HepG2 (cell line): Measurements from ENCODE around the gene MAP2K5. TPM values are rescaled to one million over a fixed set of nuclear protein-coding genes. Genes with fewer than 3 reads are reported as not detected.

Experiments used
- ATAC-seq: fragments of 200-7000 bp; cut with Tn5 transposase; 3 replicates; pipeline ENCODE4 v1.9.1; 2020; ENCODE audit warnings: mild to moderate bottlenecking, moderate library complexity
- BruUV-seq: library from RNA; stranded (reverse); fragments of 400-500 nt; replicated peaks from 2 replicates; lab custom pipeline; 2021; lab: Mats Ljungman, UMichigan
- CTCF ChIA-PET: fragments of 300-600 bp; formaldehyde crosslinking; extraction: SDS; loops from one replicate; lab custom pipeline; 2021; ENCODE audit warnings: low total read pairs, inconsistent platforms, low intra/inter-chr PET ratio; lab: Yijun Ruan, JAX
- POLR2A ChIA-PET: fragments of 350-600 bp; sonication (Branson Sonifier 250); formaldehyde crosslinking; loops from one replicate; lab custom pipeline; 2020; ENCODE audit warnings: antibody characterized with exemption, inconsistent platforms; lab: Yijun Ruan, JAX
- DNase-seq: peaks from one replicate; pipeline ENCODE4 v3.0.0-alpha.2; 2015; ENCODE audit warnings: low spot score
- FAIRE-seq: peaks from 3 replicates; lab custom pipeline; 2011; peaks lifted over from hg19 to GRCh38; lab: Jason Lieb, UNC
- H2AFZ ChIP-seq: one replicate; pipeline ENCODE4 v1.6.1; 2011; ENCODE audit warnings: low read length, inconsistent platforms
- H3K27ac ChIP-seq: fragments of 300-600 bp; 3 replicates; pipeline ENCODE4 v1.8.0; 2011; ENCODE audit warnings: mixed run types, mild to moderate bottlenecking, mixed read lengths, low read length, inconsistent platforms; ENCODE audit not compliant: insufficient read depth; ENCODE audit errors: extremely low read length
- H3K27me3 ChIP-seq, 2 experiments: fragments of 200-600 bp in 1 of 2; 2 replicates in 1 of 2; 3 replicates in 1 of 2; pipeline versions ENCODE4 v1.6.0 to v1.8.0; 2011; ENCODE audit warnings: low read length in 2 of 2, mild to moderate bottlenecking in 2 of 2, moderate library complexity in 2 of 2, inconsistent platforms in 1 of 2; ENCODE audit not compliant: insufficient read depth in 2 of 2, control insufficient read depth in 1 of 2
- H3K36me3 ChIP-seq, 2 experiments: fragments of 200-600 bp in 1 of 2; replicated peaks in 1 of 2; 2 replicates in 1 of 2; 3 replicates in 1 of 2; pipeline versions ENCODE4 v1.5.1 to v1.8.0; 2011; ENCODE audit warnings: low read length in 2 of 2, inconsistent platforms in 1 of 2; ENCODE audit not compliant: insufficient read depth in 2 of 2, control insufficient read depth in 1 of 2
- H3K4me1 ChIP-seq: 2 replicates; pipeline ENCODE4 v1.5.1; 2012; ENCODE audit warnings: low read length, inconsistent platforms; ENCODE audit not compliant: insufficient read depth
- H3K4me2 ChIP-seq: 2 replicates; pipeline ENCODE4 v1.6.0; 2011; ENCODE audit warnings: low read depth, low read length, inconsistent platforms
- H3K4me3 ChIP-seq, 3 experiments: fragments of 200-600 bp in 1 of 3; sonication (generic), shearing (Covaris generic) in 1 of 3; replicated peaks in 1 of 3; 2 replicates each; pipeline ENCODE4 v1.5.1; 2011 to 2016; ENCODE audit warnings: low read length in 3 of 3, inconsistent platforms in 2 of 3, low read depth in 2 of 3, mild to moderate bottlenecking in 2 of 3, control low read depth in 1 of 3, mixed read lengths in 1 of 3; ENCODE audit not compliant: insufficient read depth in 1 of 3
- H3K79me2 ChIP-seq: one replicate; pipeline ENCODE4 v1.6.1; 2011; ENCODE audit warnings: low read length, inconsistent platforms; ENCODE audit not compliant: insufficient read depth
- H3K9ac ChIP-seq: 2 replicates; pipeline ENCODE4 v1.6.0; 2011; ENCODE audit warnings: mild to moderate bottlenecking, low read depth, low read length, inconsistent platforms; ENCODE audit not compliant: insufficient read depth
- H3K9me3 ChIP-seq: 2 replicates; pipeline ENCODE4 v1.5.1; 2012; ENCODE audit warnings: mild to moderate bottlenecking, low read length
- H4K20me1 ChIP-seq: 2 replicates; pipeline ENCODE4 v1.6.0; 2011; ENCODE audit warnings: inconsistent platforms, mild to moderate bottlenecking, low read length, moderate library complexity; ENCODE audit not compliant: insufficient read depth
- ETV6 ChIP-seq: sonication (generic); formaldehyde crosslinking; conservative IDR thresholded peaks from 2 replicates; pipeline ENCODE4 v1.4.0; 2020; ENCODE audit warnings: missing genetic modification reagents
- KLF16 ChIP-seq, 2 experiments: sonication (generic) in 1 of 2; formaldehyde crosslinking in 1 of 2; IDR thresholded peaks; 2 replicates each; pipeline versions ENCODE4 v1.6.1 to v1.8.0; 2016 to 2023; ENCODE audit warnings: missing genetic modification reagents in 2 of 2, missing compliant biosample characterization in 1 of 2
- MED13 ChIP-seq: sonication (generic); formaldehyde crosslinking; IDR thresholded peaks from 2 replicates; pipeline ENCODE4 v1.5.0; 2020; ENCODE audit warnings: missing genetic modification reagents
- MTA3 ChIP-seq: sonication (generic); formaldehyde crosslinking; IDR thresholded peaks from 2 replicates; pipeline ENCODE4 v1.4.0; 2020; ENCODE audit warnings: missing genetic modification reagents
- NCOA5 ChIP-seq: sonication (generic); formaldehyde crosslinking; IDR thresholded peaks from 2 replicates; pipeline ENCODE4 v1.4.0; 2020; ENCODE audit warnings: missing genetic modification reagents
- NFAT5 ChIP-seq: sonication (generic); formaldehyde crosslinking; IDR thresholded peaks from 2 replicates; pipeline ENCODE4 v1.4.0; 2020; ENCODE audit warnings: missing genetic modification reagents
- TBP ChIP-seq: sonication (generic); formaldehyde crosslinking; IDR thresholded peaks from 2 replicates; pipeline ENCODE4 v1.5.0; 2020; ENCODE audit warnings: missing genetic modification reagents
- TP53 ChIP-seq: sonication (generic); formaldehyde crosslinking; conservative IDR thresholded peaks from 2 replicates; pipeline ENCODE4 v1.4.0; 2020; ENCODE audit warnings: missing genetic modification reagents
- ZBTB43 ChIP-seq: sonication (generic); formaldehyde crosslinking; conservative IDR thresholded peaks from 2 replicates; pipeline ENCODE4 v1.4.0; 2020; ENCODE audit warnings: missing genetic modification reagents
- ZNF230 ChIP-seq: sonication (generic); formaldehyde crosslinking; IDR thresholded peaks from 2 replicates; pipeline ENCODE4 v1.4.0; 2020; ENCODE audit warnings: mild to moderate bottlenecking, missing genetic modification reagents
- ZNF589 ChIP-seq: sonication (generic); formaldehyde crosslinking; conservative IDR thresholded peaks from 2 replicates; pipeline ENCODE4 v1.8.0; 2022; ENCODE audit warnings: mild to moderate bottlenecking, moderate library complexity, missing genetic modification reagents
- in situ Hi-C: cut with HindIII; loops from 2 replicates; pipeline ENCODE4 v1.10.0; 2017; ENCODE audit warnings: low pct_unique_long_range_greater_than_20kb; ENCODE audit not compliant: extremely low pct_ligation_motif_present
- intact Hi-C: fragments of 100-400 bp; cut with micrococcal nuclease; formaldehyde crosslinking; loops from one replicate; pipeline ENCODE4 v1.10.0; 2022; ENCODE audit not compliant: unreplicated experiment
- polyA plus RNA-seq, 8 experiments: library from polyadenylated mRNA; depleted of rRNA in 3 of 8; stranded (reverse) in 7 of 8; unstranded in 1 of 8; fragments of >200 nt; fragmentation: Illumina TruSeq in 4 of 8; extraction: Trizol in 4 of 8; gene quantifications; 2 replicates each; pipeline versions ENCODE4 v1.2.1 to v1.2.3, GENCODE V29; 2011 to 2016; ENCODE audit warnings: low read depth in 4 of 8, missing spikeins in 1 of 8, mixed read lengths in 1 of 8; ENCODE audit not compliant: insufficient read depth in 1 of 8
- total RNA-seq, 5 experiments: library from RNA; depleted of rRNA; stranded (reverse); fragments of >200 nt; fragmentation: Illumina TruSeq; extraction: Trizol; gene quantifications; 2 replicates each; pipeline ENCODE4 v1.2.3, GENCODE V29; 2016; ENCODE audit warnings: low read depth in 1 of 5
- TF ChIP-seq, protein P1 (sequence below): sonication (generic); formaldehyde crosslinking; IDR thresholded peaks from 2 replicates; pipeline ENCODE4 v1.4.0; 2020; ENCODE audit warnings: mild to moderate bottlenecking, missing genetic modification reagents
- TF ChIP-seq, protein P2 (sequence below): sonication (generic); formaldehyde crosslinking; IDR thresholded peaks from 2 replicates; pipeline ENCODE4 v1.9.0; 2021; ENCODE audit warnings: missing genetic modification reagents, borderline replicate concordance

The MAP2K5 gene
- total and polyA plus RNA-seq, 2 of the 13 experiments (the other 11 are each of a cell fraction or from before 2014, with no cell fraction given), result 4.0 to 4.3 TPM

GRCh38 chr15:67741308-67741707, 198.8 kb downstream of the MAP2K5 start (continued):
- no peak for TF ChIP-seq NFAT5 (CRISPR knock-in tag)

- in situ Hi-C loops, result no loop called here
- intact Hi-C loops, result no loop called here
- ChIA-PET POLR2A (no interaction called here), CTCF (no interaction called here)
- H3K4me1 ChIP-seq, result no peaks in the 10 kb centered on the region
- no peaks in the 10 kb centered on the region for H4K20me1 ChIP-seq
- H3K4me2 ChIP-seq, result no peak overlapping the region
- ATAC-seq (no peak), FAIRE-seq (no peak), DNase-seq (no peak)
- no peaks in the 10 kb centered on the region for H3K9me3 ChIP-seq
- H3K4me3 ChIP-seq, result no peak overlapping the region
- no peaks in the 10 kb centered on the region for H3K27me3 ChIP-seq
- no peaks in the 10 kb centered on the region for H3K36me3 ChIP-seq
- no peak overlapping the region for H3K27ac ChIP-seq
- H2AFZ ChIP-seq, result no peak overlapping the region
- no TSS peak for BruUV-seq
- no peak overlapping the region for H3K9ac ChIP-seq
- H3K79me2 ChIP-seq, result no peaks in the 10 kb centered on the region
- TF ChIP-seq, protein P1, sequence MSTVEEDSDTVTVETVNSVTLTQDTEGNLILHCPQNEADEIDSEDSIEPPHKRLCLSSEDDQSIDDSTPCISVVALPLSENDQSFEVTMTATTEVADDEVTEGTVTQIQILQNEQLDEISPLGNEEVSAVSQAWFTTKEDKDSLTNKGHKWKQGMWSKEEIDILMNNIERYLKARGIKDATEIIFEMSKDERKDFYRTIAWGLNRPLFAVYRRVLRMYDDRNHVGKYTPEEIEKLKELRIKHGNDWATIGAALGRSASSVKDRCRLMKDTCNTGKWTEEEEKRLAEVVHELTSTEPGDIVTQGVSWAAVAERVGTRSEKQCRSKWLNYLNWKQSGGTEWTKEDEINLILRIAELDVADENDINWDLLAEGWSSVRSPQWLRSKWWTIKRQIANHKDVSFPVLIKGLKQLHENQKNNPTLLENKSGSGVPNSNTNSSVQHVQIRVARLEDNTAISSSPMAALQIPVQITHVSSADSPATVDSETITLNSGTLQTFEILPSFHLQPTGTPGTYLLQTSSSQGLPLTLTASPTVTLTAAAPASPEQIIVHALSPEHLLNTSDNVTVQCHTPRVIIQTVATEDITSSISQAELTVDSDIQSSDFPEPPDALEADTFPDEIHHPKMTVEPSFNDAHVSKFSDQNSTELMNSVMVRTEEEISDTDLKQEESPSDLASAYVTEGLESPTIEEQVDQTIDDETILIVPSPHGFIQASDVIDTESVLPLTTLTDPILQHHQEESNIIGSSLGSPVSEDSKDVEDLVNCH (CRISPR knock-in tag), result no peak
- TF ChIP-seq NCOA5 (no peak), ZNF589 (no peak), ZNF230 (CRISPR knock-in tag) (no peak), TBP (CRISPR knock-in tag) (no peak), TP53 (no peak), MED13 (CRISPR knock-in tag) (no peak), ETV6 (CRISPR knock-in tag) (no peak), MTA3 (no peak), KLF16 (CRISPR knock-in tag; IDR thresholded peaks at IDR 0.05) (no peak), ZBTB43 (CRISPR knock-in tag) (no peak)
- TF ChIP-seq, protein P2, sequence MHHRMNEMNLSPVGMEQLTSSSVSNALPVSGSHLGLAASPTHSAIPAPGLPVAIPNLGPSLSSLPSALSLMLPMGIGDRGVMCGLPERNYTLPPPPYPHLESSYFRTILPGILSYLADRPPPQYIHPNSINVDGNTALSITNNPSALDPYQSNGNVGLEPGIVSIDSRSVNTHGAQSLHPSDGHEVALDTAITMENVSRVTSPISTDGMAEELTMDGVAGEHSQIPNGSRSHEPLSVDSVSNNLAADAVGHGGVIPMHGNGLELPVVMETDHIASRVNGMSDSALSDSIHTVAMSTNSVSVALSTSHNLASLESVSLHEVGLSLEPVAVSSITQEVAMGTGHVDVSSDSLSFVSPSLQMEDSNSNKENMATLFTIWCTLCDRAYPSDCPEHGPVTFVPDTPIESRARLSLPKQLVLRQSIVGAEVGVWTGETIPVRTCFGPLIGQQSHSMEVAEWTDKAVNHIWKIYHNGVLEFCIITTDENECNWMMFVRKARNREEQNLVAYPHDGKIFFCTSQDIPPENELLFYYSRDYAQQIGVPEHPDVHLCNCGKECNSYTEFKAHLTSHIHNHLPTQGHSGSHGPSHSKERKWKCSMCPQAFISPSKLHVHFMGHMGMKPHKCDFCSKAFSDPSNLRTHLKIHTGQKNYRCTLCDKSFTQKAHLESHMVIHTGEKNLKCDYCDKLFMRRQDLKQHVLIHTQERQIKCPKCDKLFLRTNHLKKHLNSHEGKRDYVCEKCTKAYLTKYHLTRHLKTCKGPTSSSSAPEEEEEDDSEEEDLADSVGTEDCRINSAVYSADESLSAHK (CRISPR knock-in tag), result no peak
Measured at GRCh38 chr15:67743558-67743957, 201.1 kb downstream of the MAP2K5 start.
